Measurements from ENCODE around the gene WDR49. TPM values are rescaled to one million over a fixed set of nuclear protein-coding genes. Genes with fewer than 3 reads are reported as not detected.

WDR49 gene
- total RNA-seq, 1 experiment from 2014 or later, result 0.34 TPM

DNA sequence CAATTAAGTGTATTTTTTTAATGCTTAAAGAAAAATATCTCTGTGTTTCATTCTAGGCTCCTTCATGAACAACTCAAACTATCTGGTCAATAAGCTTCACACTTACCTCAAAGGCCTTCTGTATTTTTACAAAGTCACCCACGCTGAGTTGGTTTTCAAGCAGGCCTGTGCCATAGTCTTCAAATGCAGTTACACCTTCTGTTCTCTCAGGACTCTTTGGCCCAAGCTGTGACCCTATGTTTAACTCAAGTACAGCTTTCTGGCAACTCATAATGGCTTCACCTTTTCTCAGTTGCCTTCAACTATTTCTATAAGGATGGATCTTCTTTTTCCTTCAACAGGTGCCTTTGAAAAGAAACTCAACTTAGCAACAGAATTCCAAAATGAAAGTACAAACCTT, 587 bp downstream of the WDR49 start:
- Histone ChIP-seq H3K27ac (ENCODE audit: low read depth, low read length) (no peak overlapping the region), H3K9ac (ENCODE audit: low read length) (no peak overlapping the region), H3K4me2 (ENCODE audit: low read length) (no peak overlapping the region), H3K4me1 (ENCODE audit: control insufficient read depth in 1 of 2, insufficient read depth in 2 of 2, low read length in 2 of 2) (no peaks in the 10 kb centered on the region), H3K9me2 (ENCODE audit: insufficient read depth) (no peaks in the 10 kb centered on the region), H3K27me3 (ENCODE audit: insufficient read depth, low read length) (no peaks in the 10 kb centered on the region), H3K79me2 (ENCODE audit: insufficient read depth, low read length) (no peaks in the 10 kb centered on the region), H3K36me3 (ENCODE audit: control insufficient read depth in 1 of 2, insufficient read depth in 2 of 2, low read length in 2 of 2) (no peaks in the 10 kb centered on the region), H3K4me3 (replicated peaks in 1 of 2; ENCODE audit: low read depth in 1 of 2, low read length in 2 of 2) (no peak overlapping the region), H4K20me1 (ENCODE audit: insufficient read depth) (no peaks in the 10 kb centered on the region), H2AFZ (ENCODE audit: low read depth, low read length, poor library complexity, severe bottlenecking) (no peak overlapping the region), H3K9me3 (ENCODE audit: control insufficient read depth in 1 of 2, insufficient read depth in 1 of 2, low read depth in 1 of 2, low read length in 2 of 2) (no peaks in the 10 kb centered on the region)
- ChIA-PET CTCF (no interaction called here), POLR2A (no interaction called here), RAD21 (ENCODE audit: low non-redundant PET in 1 of 2, low total read pairs in 2 of 2, uncharacterized antibody in 2 of 2, unreplicated experiment in 2 of 2) (no interaction called here)
- intact Hi-C loops (cut with micrococcal nuclease), result no loop called here
- TF ChIP-seq RAD21 (IDR thresholded peaks at IDR 0.05; ENCODE audit: low read depth), result no peak
- no peak for TF ChIP-seq CTCF (IDR thresholded peaks at IDR 0.05 in 2 of 3, conservative IDR thresholded peaks at IDR 0.05 in 1 of 3; ENCODE audit: borderline replicate concordance in 1 of 3, insufficient read depth in 1 of 3, low read depth in 2 of 3, low read length in 2 of 3)
- TF ChIP-seq SRF (IDR thresholded peaks at IDR 0.05; ENCODE audit: low read depth), result no peak
- no peak for TF ChIP-seq ZNF274 (IDR thresholded peaks at IDR 0.05; ENCODE audit: low read depth, low read length)
- TF ChIP-seq, protein P1, sequence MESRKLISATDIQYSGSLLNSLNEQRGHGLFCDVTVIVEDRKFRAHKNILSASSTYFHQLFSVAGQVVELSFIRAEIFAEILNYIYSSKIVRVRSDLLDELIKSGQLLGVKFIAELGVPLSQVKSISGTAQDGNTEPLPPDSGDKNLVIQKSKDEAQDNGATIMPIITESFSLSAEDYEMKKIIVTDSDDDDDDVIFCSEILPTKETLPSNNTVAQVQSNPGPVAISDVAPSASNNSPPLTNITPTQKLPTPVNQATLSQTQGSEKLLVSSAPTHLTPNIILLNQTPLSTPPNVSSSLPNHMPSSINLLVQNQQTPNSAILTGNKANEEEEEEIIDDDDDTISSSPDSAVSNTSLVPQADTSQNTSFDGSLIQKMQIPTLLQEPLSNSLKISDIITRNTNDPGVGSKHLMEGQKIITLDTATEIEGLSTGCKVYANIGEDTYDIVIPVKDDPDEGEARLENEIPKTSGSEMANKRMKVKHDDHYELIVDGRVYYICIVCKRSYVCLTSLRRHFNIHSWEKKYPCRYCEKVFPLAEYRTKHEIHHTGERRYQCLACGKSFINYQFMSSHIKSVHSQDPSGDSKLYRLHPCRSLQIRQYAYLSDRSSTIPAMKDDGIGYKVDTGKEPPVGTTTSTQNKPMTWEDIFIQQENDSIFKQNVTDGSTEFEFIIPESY (IDR thresholded peaks at IDR 0.05; ENCODE audit: extremely low read depth, insufficient replicate concordance, low read length), result no peak
- no peak for TF ChIP-seq JUND (IDR thresholded peaks at IDR 0.05)
- no peak for TF ChIP-seq CEBPB (IDR thresholded peaks at IDR 0.05; ENCODE audit: low read depth)
- no peak for TF ChIP-seq ZFX (IDR thresholded peaks at IDR 0.05)
- no peak for TF ChIP-seq ATF3 (IDR thresholded peaks at IDR 0.05)
- TF ChIP-seq EZH2phosphoT487 (IDR thresholded peaks at IDR 0.05; ENCODE audit: borderline replicate concordance), result no peak
- TF ChIP-seq YY1 (IDR thresholded peaks at IDR 0.05; ENCODE audit: extremely low read depth, insufficient replicate concordance, low read depth, low read length), result no peak
- TF ChIP-seq CBX3 (IDR thresholded peaks at IDR 0.05; ENCODE audit: low read depth), result no peak
- TF ChIP-seq EGR1 (IDR thresholded peaks at IDR 0.05; ENCODE audit: low read depth), result no peak
- no TSS peak for BruUV-seq (replicated peaks)
- ATAC-seq, result no peak
- no peak for DNase-seq (ENCODE audit: low read depth, low spot score)
